ENCODE measurements around the gene SERP1. TPM values are rescaled to one million over a fixed set of nuclear protein-coding genes. Genes with fewer than 3 reads are reported as not detected.
"Not testable (repeated sequence)": the region's sequence is repeated elsewhere in the genome, so short reads cannot be mapped to it uniquely, and the experiment has no call there.

Gene SERP1
- total RNA-seq, 3 donors from 2014 or later = 161 to 166 (median 165) TPM

DNA sequence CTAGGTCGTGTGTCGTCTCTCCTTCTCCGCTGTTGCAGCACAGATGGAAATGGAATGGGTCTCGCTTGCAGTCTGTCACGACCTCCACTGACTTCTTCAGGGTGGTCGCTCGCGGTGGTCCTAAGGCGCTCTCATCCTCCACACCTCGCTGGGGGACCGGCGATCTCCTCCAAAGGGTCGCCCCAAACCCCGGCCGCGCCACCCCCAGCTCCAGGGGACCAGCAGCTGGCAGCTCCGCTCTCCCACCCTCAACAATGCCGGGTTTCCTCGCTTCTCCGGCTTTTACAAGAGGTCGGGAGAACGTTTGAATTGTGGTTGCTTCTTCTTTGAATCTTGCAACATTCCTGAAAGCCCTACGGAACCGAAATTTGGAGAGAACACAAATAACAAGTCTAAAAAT is 25.9 kb downstream of the SERP1 start:
- Mint-ChIP-seq H3K27me3 (ENCODE audit: low read depth) (no peaks in the 10 kb centered on the region), H3K4me3 (no peak overlapping the region), H3K4me1 (ENCODE audit: low read depth) (no peaks in the 10 kb centered on the region), H3K36me3 (ENCODE audit: insufficient read depth) (peaks cover 2% of the 10 kb centered on the region), H3K9me3 (peaks cover 7% of the 10 kb centered on the region)
- DNase-seq (no peak), ATAC-seq (no peak)

DNA sequence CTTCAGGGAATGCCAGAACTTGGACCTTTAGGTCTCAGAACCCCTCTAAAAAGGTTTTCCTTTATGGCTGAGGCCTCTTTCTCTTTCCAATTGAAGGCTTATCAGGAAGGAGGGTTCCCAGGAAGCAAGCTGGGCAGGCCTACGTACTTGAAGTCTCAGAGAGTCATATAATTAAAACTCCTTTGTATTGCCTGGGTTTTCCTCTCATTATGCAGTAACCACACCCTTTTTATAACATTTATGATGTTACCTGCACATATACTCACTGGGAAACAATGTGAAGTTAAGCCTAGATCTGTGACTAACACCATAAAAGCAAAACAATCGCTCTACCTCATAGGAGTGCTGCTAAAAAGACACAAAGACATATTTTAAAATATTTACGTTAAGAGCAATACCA is 27.3 kb downstream of the SERP1 start:
- H3K4me3 Mint-ChIP-seq = no peak overlapping the region
- no peak for ATAC-seq
- peaks cover 2% of the 10 kb centered on the region for H3K36me3 Mint-ChIP-seq (ENCODE audit: insufficient read depth)
- H3K27me3 Mint-ChIP-seq (ENCODE audit: low read depth) = peaks cover 3% of the 10 kb centered on the region
- DNase-seq = no peak
- H3K4me1 Mint-ChIP-seq (ENCODE audit: low read depth) = no peaks in the 10 kb centered on the region
- peaks cover 7% of the 10 kb centered on the region for H3K9me3 Mint-ChIP-seq

DNA sequence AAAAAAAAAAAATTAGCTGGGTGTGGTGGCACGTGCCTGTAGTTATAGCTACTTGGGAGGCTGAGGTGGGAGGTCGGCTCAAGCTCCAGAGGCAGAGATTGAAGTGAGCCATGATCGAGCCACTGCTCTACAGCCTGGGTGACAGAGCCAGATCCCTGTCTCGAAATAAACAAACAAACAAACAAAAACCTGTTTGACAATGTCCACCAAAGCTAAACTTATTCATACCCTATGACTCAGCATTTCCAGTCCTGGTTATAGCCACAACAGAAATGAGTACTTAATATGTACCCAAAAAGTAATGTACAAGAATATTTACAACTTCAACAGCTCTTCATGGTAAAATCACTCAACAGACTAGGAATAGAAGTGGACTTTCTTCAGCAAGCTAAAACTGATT is 31.1 kb downstream of the SERP1 start:
- Mint-ChIP-seq H3K36me3 (ENCODE audit: insufficient read depth) (peaks cover 2% of the 10 kb centered on the region), H3K4me1 (ENCODE audit: low read depth) (no peaks in the 10 kb centered on the region), H3K4me3 (no peak overlapping the region), H3K27me3 (ENCODE audit: low read depth) (peaks cover 7% of the 10 kb centered on the region), H3K9me3 (peaks cover 7% of the 10 kb centered on the region)
- no peak for DNase-seq
- ATAC-seq = no peak

DNA sequence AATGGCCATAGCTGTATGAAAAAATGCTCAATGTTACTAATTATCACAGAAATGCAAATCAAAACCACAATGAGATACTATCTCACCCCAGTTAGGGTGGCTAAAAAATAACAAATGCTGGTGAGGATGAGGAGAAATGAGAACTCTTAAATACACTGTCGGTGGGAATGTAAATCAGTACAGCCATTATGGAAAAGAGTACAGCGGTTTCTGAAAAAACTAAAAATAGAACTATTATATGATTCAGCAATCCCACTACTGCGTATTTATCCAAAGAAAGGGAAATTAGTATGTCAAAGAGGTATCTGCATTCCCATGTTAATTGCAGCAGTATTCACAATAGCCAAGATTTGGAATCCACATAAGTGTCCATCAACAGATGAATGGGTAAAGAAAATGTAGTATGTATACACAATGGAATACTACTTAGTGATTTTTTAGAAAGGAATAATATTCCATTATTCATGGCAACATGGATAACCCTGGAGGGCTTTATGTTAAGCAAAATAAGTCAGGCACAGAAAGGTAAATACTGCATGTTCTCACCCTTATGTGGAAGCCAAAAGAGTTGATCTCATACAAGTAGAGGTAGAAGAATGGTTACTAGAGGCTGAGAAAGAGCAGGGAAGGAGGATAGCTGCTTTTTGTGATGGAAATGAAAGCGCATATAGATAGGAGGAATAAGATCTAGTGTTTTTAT is 35.0 kb downstream of the SERP1 start:
- Mint-ChIP-seq H3K4me3 (no peak overlapping the region), H3K27me3 (ENCODE audit: low read depth) (peaks cover 13% of the 10 kb centered on the region), H3K36me3 (ENCODE audit: insufficient read depth) (no peaks in the 10 kb centered on the region), H3K9me3 (no peaks in the 10 kb centered on the region), H3K4me1 (ENCODE audit: low read depth) (no peaks in the 10 kb centered on the region)
- DNase-seq = no peak
- ATAC-seq = no peak

DNA sequence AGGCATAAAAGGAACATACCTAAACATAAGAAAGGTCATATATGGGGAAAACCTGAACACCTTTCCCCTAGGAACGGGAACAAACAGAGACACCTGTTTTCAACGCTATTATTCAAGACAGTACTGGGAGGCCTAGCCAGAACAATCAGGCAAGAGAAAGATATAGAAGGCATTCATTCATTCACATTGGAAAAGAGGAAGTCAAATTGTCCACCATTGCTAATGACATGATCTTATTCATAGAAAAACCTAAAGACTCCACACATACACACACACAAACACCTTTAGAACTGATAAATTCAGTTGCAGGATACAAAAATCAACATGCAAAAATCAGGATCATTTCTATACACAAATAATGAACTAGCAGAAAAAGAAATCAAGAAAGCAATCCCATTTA is 36.5 kb downstream of the SERP1 start:
- Mint-ChIP-seq H3K4me1 (ENCODE audit: low read depth) (no peaks in the 10 kb centered on the region), H3K9me3 (no peaks in the 10 kb centered on the region), H3K27me3 (ENCODE audit: low read depth) (peaks cover 24% of the 10 kb centered on the region), H3K36me3 (ENCODE audit: insufficient read depth) (no peaks in the 10 kb centered on the region), H3K4me3 (no peak overlapping the region)
- ATAC-seq (no peak), DNase-seq (no peak)

DNA sequence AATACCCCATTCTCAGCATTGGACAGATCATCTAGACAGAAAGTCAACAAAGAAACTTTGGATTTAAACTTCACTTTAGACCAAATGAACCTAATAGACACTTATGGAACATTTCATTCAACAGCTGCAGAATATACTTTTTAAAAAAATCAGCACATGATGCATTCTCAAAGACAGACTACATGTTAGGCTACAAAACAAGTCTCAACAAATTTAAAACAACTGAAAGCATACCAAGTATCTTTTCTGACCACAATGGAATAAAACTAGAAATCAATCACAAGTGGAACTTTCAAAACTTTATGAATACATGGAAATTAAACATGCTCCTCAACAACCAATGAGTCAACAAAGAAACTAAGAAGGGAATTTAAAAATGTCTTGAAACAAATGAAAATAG is 37.9 kb downstream of the SERP1 start:
- Mint-ChIP-seq H3K4me1 (ENCODE audit: low read depth) (no peaks in the 10 kb centered on the region), H3K9me3 (no peaks in the 10 kb centered on the region), H3K36me3 (ENCODE audit: insufficient read depth) (no peaks in the 10 kb centered on the region), H3K27me3 (ENCODE audit: low read depth) (peaks cover 25% of the 10 kb centered on the region), H3K4me3 (no peak overlapping the region)
- no peak for DNase-seq
- ATAC-seq = no peak

DNA sequence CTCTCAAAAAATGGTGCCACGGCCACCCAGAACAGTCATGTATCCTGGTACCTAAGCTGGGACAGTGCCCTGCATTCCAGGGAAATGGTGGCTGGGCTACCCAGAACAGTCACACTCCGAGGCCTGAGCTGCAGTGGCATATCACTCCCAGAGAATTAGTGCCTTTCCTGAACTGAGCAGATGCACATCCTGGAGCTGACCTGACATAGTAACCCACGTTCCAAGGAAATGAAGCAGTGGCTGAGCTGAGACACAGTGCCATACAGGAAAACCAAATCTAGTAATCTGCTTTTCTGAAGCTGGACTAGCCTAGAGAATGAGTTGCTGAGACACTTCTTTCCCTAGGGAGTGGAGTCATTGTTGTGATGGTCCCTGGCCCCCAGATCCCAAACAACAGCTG is 41.8 kb downstream of the SERP1 start:
- Mint-ChIP-seq H3K4me1 (ENCODE audit: low read depth) (no peaks in the 10 kb centered on the region), H3K9me3 (peaks cover 4% of the 10 kb centered on the region), H3K4me3 (no peak overlapping the region), H3K36me3 (ENCODE audit: insufficient read depth) (no peaks in the 10 kb centered on the region), H3K27me3 (ENCODE audit: low read depth) (peaks cover 25% of the 10 kb centered on the region)
- ATAC-seq = no peak
- DNase-seq = no peak

DNA sequence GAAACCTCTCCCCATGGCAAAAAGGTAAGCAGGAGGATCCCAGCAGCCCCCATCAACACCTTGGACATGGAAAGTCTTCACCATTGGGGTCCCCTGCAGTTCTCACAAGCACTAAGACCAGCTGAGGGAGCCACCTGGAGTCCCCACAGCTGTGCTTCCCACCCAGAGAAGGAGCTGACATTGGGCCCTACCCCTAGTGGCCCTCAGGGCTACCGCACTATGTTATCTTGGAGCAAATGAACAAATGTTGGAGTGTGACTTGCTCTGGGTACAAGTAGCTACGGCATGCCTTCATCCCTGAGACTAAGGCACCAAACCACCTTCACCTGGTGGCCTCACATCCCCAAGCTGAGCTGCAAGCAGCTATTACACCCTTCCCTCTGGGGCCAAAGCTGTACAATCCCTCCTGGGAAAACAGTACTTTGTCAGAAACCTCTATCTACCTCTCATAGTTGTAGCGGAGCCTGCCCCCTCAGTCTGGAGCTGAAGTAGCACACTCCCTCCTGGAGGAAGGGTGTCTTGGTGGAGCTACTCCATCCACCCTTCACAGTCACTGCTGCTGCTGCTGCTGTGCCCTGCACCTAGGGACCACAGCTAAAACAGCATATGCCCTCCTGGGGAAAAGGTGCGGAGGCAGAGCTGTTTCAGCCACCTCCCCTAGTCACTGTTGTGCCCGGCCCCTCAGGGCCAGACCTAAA is 42.7 kb downstream of the SERP1 start:
- H3K4me3 Mint-ChIP-seq = no peak overlapping the region
- ATAC-seq (no peak), DNase-seq (no peak)
- no peaks in the 10 kb centered on the region for H3K36me3 Mint-ChIP-seq (ENCODE audit: insufficient read depth)
- peaks cover 25% of the 10 kb centered on the region for H3K27me3 Mint-ChIP-seq (ENCODE audit: low read depth)
- peaks cover 4% of the 10 kb centered on the region for H3K9me3 Mint-ChIP-seq
- H3K4me1 Mint-ChIP-seq (ENCODE audit: low read depth) = no peaks in the 10 kb centered on the region

DNA sequence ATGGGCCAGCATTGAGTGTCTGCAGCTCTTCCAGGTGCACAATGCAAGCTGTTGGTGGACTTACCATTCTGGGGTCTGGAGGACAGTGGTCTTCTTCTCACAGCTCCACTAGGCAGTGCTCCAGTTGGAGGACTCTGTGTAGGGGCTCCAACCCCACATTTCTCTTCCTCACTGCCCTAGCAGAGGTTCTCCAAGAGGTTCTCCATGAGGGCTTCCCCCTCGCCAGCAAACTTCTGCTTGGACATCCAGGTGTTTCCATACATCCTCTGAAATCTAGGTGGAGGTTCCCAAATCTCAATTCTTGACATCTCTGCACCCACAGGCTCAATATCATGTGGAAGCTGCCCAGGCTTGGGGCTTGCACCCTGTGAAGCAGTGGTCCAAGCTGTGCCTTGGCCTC is 45.3 kb downstream of the SERP1 start:
- H3K4me1 Mint-ChIP-seq (ENCODE audit: low read depth); H3K4me3 Mint-ChIP-seq; H3K9me3 Mint-ChIP-seq; H3K36me3 Mint-ChIP-seq (ENCODE audit: insufficient read depth); DNase-seq; ATAC-seq: not testable (repeated sequence)
- peaks cover 18% of the 10 kb centered on the region for H3K27me3 Mint-ChIP-seq (ENCODE audit: low read depth)

DNA sequence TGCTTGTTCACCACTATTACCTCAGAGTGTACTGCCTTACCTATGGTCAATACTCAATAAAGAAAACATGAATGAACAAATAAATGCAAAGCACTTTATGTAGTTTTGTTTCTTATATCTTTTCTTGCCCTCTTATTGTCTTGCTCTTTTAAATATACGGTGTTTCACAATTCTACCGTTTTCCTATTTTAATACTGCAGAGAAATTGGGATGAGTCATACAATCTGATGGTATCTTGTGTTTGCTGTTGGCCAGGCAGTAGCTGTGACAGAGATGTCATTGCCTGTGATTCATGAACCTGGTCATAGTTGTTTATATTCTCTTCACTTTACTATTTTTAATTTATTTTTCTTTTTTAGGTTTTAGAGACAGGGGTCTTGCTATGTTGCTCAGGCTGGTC is 48.3 kb downstream of the SERP1 start:
- ATAC-seq = no peak
- Mint-ChIP-seq H3K4me1 (ENCODE audit: low read depth) (no peaks in the 10 kb centered on the region), H3K9me3 (peaks cover 4% of the 10 kb centered on the region), H3K36me3 (ENCODE audit: insufficient read depth) (no peaks in the 10 kb centered on the region), H3K27me3 (ENCODE audit: low read depth) (no peaks in the 10 kb centered on the region), H3K4me3 (no peak overlapping the region)
- DNase-seq = no peak

DNA sequence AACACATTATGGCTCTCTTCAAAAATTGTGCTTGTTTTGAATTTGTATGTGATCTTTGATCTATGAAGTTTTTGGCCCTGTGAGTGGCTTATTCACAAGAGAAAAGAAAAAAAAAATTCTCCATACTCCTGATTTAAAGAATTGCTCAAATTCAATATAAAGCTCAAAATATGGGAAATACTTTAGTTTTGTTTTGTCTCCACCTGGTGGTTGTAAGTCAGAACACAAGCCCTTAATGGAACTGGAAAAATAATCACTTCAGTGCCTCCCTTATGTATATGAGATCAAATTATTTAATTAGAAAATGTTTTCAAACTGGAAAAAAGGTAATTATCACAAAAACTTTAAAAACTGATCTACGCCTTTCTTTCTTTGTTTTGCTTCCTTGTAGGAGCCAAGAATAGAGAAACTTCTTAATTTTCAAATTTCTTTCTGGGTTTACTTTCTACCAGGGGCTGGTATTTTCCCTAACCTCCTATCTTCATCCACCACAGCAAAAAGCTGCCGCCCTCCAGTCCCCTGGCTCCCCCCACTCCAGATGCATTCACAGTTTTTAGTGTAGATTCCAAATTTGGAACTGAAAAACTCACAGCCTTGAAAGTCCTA is 50.6 kb downstream of the SERP1 start:
- no peak for DNase-seq
- H3K27me3 Mint-ChIP-seq (ENCODE audit: low read depth) = no peaks in the 10 kb centered on the region
- no peaks in the 10 kb centered on the region for H3K36me3 Mint-ChIP-seq (ENCODE audit: insufficient read depth)
- ATAC-seq = no peak
- H3K4me3 Mint-ChIP-seq = no peak overlapping the region
- H3K9me3 Mint-ChIP-seq = no peaks in the 10 kb centered on the region
- no peaks in the 10 kb centered on the region for H3K4me1 Mint-ChIP-seq (ENCODE audit: low read depth)

DNA sequence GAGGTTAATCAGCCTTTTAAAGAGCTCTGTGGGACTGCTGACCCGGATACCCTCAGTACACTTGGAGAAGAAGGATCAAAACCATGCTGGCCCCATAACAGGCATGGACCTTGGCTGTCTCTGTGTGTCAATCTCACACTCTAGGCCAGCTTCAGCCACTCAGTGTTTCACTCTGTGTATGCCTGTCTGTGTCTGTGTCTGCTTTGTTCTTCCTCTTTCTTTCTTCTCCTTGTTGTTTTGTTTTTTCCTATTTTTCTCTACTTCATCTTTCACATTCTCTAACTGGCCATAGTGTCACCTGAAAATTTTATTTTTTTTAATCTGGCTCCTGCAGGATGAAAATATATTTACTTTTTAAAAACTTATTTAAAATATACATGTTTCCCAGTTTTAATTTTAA is 51.1 kb downstream of the SERP1 start:
- no peaks in the 10 kb centered on the region for H3K4me1 Mint-ChIP-seq (ENCODE audit: low read depth)
- H3K27me3 Mint-ChIP-seq (ENCODE audit: low read depth) = no peaks in the 10 kb centered on the region
- DNase-seq (no peak), ATAC-seq (no peak)
- no peaks in the 10 kb centered on the region for H3K36me3 Mint-ChIP-seq (ENCODE audit: insufficient read depth)
- H3K4me3 Mint-ChIP-seq = no peak overlapping the region
- H3K9me3 Mint-ChIP-seq = no peaks in the 10 kb centered on the region

DNA sequence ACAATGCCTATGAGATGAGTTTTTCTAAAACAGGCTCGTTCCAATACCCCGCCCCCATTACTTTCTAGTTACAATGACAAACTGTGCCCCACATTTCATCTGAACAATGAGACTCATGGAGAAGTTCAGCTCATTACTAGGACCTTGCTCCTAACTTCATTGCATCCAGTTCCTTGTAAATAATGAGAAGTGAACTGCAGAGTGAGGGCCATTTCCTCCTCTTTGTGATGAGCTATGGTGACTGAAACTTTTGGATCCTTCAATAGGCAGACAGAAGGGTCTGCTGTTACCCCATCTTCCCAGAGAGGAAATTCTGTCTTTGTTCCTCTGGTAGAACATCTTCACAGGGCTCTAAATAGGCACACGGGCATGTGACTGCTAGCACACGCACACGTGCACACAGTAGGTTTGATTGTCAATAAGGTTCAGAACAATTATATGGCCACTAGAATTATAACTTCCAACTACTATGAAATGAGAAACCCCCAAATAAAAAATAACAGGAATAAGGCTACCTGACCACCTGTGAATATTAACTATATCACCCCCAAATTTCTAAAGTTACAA is 51.8 kb downstream of the SERP1 start:
- DNase-seq = no peak
- H3K4me3 Mint-ChIP-seq = no peak overlapping the region
- no peaks in the 10 kb centered on the region for H3K4me1 Mint-ChIP-seq (ENCODE audit: low read depth)
- H3K9me3 Mint-ChIP-seq = no peaks in the 10 kb centered on the region
- no peaks in the 10 kb centered on the region for H3K36me3 Mint-ChIP-seq (ENCODE audit: insufficient read depth)
- no peak for ATAC-seq
- no peaks in the 10 kb centered on the region for H3K27me3 Mint-ChIP-seq (ENCODE audit: low read depth)

Data from activated T-cell treated with anti-CD3 and anti-CD28 coated beads, Interleukin-2, amount 50 U/mL, for 4 hours (primary cell).